ENCODE results near the gene MTO1.
"Not testable (repeated sequence)": the region's sequence is repeated elsewhere in the genome, so short reads cannot be mapped to it uniquely, and the experiment has no call there.

MTO1 gene, protein sequence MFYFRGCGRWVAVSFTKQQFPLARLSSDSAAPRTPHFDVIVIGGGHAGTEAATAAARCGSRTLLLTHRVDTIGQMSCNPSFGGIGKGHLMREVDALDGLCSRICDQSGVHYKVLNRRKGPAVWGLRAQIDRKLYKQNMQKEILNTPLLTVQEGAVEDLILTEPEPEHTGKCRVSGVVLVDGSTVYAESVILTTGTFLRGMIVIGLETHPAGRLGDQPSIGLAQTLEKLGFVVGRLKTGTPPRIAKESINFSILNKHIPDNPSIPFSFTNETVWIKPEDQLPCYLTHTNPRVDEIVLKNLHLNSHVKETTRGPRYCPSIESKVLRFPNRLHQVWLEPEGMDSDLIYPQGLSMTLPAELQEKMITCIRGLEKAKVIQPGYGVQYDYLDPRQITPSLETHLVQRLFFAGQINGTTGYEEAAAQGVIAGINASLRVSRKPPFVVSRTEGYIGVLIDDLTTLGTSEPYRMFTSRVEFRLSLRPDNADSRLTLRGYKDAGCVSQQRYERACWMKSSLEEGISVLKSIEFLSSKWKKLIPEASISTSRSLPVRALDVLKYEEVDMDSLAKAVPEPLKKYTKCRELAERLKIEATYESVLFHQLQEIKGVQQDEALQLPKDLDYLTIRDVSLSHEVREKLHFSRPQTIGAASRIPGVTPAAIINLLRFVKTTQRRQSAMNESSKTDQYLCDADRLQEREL

DNA sequence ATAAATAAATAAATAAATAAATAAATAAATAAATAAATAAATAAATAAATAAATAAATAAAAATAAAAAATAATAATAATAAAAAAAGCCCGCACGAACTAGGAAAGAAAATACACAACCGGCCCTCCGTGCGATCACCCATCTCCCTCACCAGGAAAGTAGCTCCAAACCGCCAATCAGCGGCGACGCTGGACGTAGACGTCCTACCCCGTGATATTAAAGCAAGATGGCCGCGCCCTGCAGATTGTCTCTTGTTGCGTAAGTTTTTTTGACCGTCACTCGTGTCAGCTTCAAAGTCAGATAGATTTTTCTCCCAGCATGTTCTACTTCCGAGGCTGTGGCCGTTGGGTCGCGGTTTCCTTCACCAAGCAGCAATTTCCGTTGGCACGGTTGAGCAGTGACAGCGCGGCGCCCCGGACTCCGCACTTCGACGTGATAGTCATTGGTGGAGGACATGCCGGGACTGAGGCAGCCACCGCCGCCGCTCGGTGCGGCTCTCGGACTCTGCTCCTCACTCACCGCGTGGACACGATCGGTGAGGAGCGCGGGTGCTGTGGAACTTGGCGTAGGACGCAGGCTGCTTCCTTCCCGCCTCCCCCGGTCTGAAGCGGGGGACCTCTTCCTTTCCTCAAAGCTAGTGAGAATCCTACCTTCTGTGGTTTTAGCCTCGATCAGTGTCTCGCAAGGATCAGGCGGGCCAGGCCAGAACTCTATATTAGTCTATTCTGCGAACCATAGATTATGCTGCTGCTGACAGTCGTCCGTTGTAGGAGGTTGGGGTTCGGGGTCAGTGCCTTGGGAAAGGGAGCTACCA is at the start of gene MTO1:
MTO1 (plus strand) TSS at position 201 of the 814 bp plus-strand sequence; CDS start at position 319, 118 bp downstream.
- DNase-seq (ENCODE audit: low read depth in 2 of 2, low spot score in 1 of 2): peak; percentile 67 to 70

GRCh38 chr6:73413102-73413501 is 48.4 kb upstream of the MTO1 start:
- no peak for DNase-seq (ENCODE audit: low read depth in 2 of 2, low spot score in 1 of 2)

GRCh38 chr6:73418081-73418741 is 43.3 kb upstream of the MTO1 start:
- DNase-seq (ENCODE audit: low read depth in 2 of 2, low spot score in 1 of 2): no peak

GRCh38 chr6:73421534-73421933 is 40.0 kb upstream of the MTO1 start:
- DNase-seq (ENCODE audit: low read depth in 2 of 2, low spot score in 1 of 2): no peak

GRCh38 chr6:73435236-73435635 is 26.3 kb upstream of the MTO1 start:
- no peak for DNase-seq (ENCODE audit: low read depth in 2 of 2, low spot score in 1 of 2)

GRCh38 chr6:73443555-73443954 is 18.0 kb upstream of the MTO1 start:
- DNase-seq (ENCODE audit: low read depth in 2 of 2, low spot score in 1 of 2): no peak

DNA sequence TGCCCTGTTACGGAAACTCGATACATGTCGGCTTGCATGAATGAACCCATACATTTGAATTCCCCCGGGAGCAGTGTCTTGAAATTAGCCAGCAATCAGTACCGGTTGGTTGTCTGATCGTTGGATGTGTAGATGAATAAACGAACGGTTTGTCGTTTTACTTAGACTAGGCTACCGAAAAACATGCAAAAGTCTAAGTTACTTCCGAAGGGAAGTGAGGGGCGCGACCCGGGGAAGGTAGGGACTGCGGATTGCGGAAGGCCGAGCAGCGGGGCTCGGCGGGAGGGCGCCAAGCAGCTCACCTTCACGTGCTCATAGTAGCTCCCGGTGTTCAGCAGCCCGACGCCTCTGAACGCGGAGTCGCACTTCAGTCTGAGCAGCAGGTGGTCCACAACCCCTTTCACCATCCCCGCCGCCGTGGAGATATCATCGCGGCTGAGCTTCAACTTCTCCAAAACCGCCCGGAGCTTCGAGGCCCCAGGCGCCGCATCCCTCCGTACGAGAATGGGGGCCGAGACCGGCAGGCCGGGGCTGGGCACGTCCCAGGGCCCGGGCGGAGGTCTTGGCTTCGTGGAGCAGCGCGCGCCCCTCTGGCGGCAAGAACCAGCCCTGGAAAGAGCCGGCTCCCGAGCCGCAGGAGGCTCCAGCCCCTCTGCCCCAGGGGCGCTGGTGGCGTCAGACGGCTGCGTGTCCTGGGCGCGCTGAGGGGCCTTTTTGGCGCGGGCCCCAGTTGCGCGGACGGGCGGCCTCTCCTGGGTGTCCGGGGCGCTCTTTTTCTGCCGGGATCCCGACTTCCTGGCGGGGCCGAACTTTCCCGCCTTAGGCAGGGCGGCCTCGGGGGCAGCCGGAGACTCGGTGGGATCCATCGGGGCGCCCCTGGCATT is 10.1 kb upstream of the MTO1 start:
- peak; percentile 10 to 24 for DNase-seq (ENCODE audit: low read depth in 2 of 2, low spot score in 1 of 2)

- DNase-seq (ENCODE audit: low read depth in 2 of 2, low spot score in 1 of 2): peak; percentile 42 to 53
These were observed 9.5 kb upstream of the MTO1 start, which contains the start of gene CGAS for GRCh38 chr6:73452107-73452461. CGAS (minus strand) TSS chr6:73452297; CDS start chr6:73452181, 116 bp downstream.

- no peak for DNase-seq (ENCODE audit: low read depth in 2 of 2, low spot score in 1 of 2)
These were observed 5.5 kb upstream of the MTO1 start for GRCh38 chr6:73455865-73456629.

DNA sequence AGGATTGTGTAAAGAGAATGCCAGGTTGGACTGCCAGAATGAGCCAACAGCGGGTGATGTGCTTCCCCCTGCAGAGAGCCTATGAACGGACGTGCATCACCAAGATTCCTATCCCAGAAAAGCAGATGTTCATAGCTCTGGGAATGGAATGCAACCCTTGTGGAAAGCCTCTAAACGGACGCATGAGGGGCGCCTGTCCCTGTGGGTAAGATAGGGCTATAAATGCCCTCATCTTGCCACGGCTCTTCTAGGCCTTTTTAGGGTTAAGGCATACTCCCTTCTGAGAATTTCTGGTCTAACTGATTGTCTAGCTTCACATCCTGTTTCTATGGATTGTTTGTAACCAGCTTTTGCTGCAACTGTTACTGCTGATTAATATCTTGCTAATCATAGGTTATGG is 2.1 kb upstream of the MTO1 start:
- DNase-seq (ENCODE audit: low read depth in 2 of 2, low spot score in 1 of 2): not testable (repeated sequence)

- no peak for DNase-seq (ENCODE audit: low read depth in 2 of 2, low spot score in 1 of 2)
These were observed 1.5 kb upstream of the MTO1 start for GRCh38 chr6:73460056-73460455.

DNA sequence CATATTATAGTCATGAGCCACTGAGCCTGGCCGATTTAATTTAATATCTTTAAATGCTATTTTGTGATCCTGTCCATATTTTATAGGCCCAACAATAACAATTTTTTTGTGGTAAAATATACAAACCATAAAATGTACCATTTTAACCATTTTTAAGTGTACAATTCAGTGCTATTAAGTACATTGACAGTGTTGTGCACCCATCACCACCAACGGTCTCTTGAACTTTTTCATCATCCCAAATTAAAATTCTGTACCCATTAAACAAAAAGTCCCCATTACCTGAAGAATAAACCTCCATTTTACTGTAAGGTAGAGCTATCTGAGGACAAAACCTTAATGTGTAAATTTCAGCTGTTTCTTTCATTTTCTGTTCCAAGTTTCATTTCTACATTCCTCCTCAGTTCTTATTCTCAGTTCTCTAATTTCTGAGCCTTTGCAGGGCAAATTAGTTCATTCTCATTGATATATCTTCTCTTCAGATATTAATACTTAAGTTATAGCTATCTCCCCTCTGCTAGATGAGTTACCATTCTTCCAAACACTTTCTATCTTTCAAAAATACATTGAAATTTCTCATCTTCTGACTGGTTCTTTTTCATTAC is 10.3 kb downstream of the MTO1 start:
- DNase-seq (ENCODE audit: low read depth in 2 of 2, low spot score in 1 of 2): no peak

GRCh38 chr6:73476723-73477122 is 15.2 kb downstream of the MTO1 start:
- DNase-seq (ENCODE audit: low read depth in 2 of 2, low spot score in 1 of 2): no peak

DNA sequence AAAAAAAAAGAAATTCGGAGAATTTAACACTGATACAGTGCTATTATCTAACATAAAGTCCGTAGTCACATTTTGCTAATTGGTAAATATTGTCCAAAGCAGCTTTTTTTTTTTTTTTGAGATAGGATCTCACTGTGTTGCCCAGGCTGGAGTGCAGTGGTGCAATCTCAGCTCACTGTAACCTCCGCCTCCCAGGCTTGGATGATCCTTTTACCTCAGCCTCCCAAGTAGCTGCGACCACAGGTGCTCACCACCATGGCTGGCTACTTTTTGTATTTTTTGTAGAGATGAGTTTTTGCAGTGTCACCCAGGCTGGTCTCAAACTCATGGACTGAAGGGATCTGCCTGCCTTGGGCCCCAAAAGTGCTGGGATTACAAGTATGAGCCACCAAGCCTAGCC is 15.9 kb downstream of the MTO1 start:
- no peak for DNase-seq (ENCODE audit: low read depth in 2 of 2, low spot score in 1 of 2)

- DNase-seq (ENCODE audit: low read depth in 2 of 2, low spot score in 1 of 2): no peak
These were observed 20.4 kb downstream of the MTO1 start for GRCh38 chr6:73481969-73482368.

- no peak for DNase-seq (ENCODE audit: low read depth in 2 of 2, low spot score in 1 of 2)
These were observed 22.9 kb downstream of the MTO1 start for GRCh38 chr6:73484438-73484837.

DNA sequence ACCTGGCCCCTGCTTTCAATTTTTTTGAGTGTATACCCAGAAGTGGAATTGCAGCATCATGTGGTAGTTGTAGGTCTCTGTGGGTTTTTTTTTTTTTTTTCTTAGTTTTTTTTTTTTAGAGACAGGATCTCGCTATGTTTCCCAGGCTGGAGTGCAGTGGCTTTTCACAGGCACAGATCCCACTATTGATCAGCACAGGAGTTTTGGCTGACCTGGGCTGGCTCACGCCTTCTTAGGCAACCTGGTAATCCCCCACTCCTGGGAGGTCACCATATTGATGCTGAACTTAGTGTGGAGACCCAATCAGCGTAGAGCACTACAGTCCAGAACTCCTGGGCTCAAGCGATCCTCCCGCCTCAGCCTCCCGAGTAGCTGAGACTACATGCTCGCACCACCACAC is 25.9 kb downstream of the MTO1 start:
- DNase-seq (ENCODE audit: low read depth in 2 of 2, low spot score in 1 of 2): no peak

DNA sequence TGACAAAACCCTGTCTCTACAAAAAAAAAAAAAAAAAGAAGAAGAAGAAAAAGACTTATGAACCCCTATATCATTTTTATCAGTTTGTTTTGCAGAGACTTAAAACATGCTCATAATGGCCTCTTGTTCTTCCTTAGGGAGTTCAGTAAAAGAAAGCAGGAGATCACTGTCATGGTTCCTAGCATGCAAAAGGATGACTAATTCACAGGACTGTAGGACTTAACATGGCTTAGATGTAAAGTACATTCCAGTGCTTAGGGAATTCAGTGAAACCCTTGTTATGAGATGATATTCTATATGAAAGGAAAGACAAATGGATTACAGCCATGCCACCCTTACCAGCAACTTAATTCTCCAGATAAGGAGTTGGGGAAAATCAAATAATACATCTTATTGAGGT is 29.8 kb downstream of the MTO1 start:
- no peak for DNase-seq (ENCODE audit: low read depth in 2 of 2, low spot score in 1 of 2)

GRCh38 chr6:73497915-73498314 is 36.4 kb downstream of the MTO1 start:
- DNase-seq (ENCODE audit: low read depth in 2 of 2, low spot score in 1 of 2): no peak
